GOT3 (cell line): ENCODE measurements around the gene IQGAP2.
"Not testable (repeated sequence)": the region's sequence is repeated elsewhere in the genome, so short reads cannot be mapped to it uniquely, and the experiment has no call there.

Experiments used
- DNase-seq: peaks from one replicate; lab custom pipeline; 2025; ENCODE audit warnings: mixed read lengths; lab: John Stamatoyannopoulos, UW

Gene IQGAP2

GRCh38 chr5:76535577-76535976 lies 132.5 kb downstream of the IQGAP2 start:
- DNase-seq, result no peak

GRCh38 chr5:76537073-76537543 lies 134.0 kb downstream of the IQGAP2 start:
- no peak for DNase-seq

GRCh38 chr5:76542241-76542640 lies 139.2 kb downstream of the IQGAP2 start:
- no peak for DNase-seq

GRCh38 chr5:76542887-76543690 lies 140.0 kb downstream of the IQGAP2 start:
- no peak for DNase-seq

- no peak for DNase-seq
These were observed 141.3 kb downstream of the IQGAP2 start for GRCh38 chr5:76544268-76544926.

- DNase-seq, result no peak
These were observed 142.1 kb downstream of the IQGAP2 start for GRCh38 chr5:76545184-76545583.

GRCh38 chr5:76546497-76547102 lies 143.5 kb downstream of the IQGAP2 start:
- no peak for DNase-seq

- DNase-seq, result no peak
These were observed 144.3 kb downstream of the IQGAP2 start for GRCh38 chr5:76547242-76547890.

GRCh38 chr5:76547891-76548524 lies 144.9 kb downstream of the IQGAP2 start:
- no peak for DNase-seq

- DNase-seq, result no peak
These were observed 145.6 kb downstream of the IQGAP2 start for GRCh38 chr5:76548525-76549229.

- not testable (repeated sequence) for DNase-seq
These were observed 147.8 kb downstream of the IQGAP2 start for GRCh38 chr5:76550881-76551280.

GRCh38 chr5:76552546-76552945 lies 149.5 kb downstream of the IQGAP2 start:
- DNase-seq, result no peak

- DNase-seq, result no peak
These were observed 150.2 kb downstream of the IQGAP2 start for GRCh38 chr5:76553251-76553650.

GRCh38 chr5:76555114-76555513 lies 152.0 kb downstream of the IQGAP2 start:
- no peak for DNase-seq

GRCh38 chr5:76555717-76556116 lies 152.6 kb downstream of the IQGAP2 start:
- no peak for DNase-seq

- DNase-seq, result no peak
These were observed 153.6 kb downstream of the IQGAP2 start for GRCh38 chr5:76556511-76557221.

GRCh38 chr5:76560952-76561891 lies 158.1 kb downstream of the IQGAP2 start:
- no peak for DNase-seq

GRCh38 chr5:76561959-76562358 lies 158.9 kb downstream of the IQGAP2 start:
- DNase-seq, result no peak

GRCh38 chr5:76565009-76565408 lies 161.9 kb downstream of the IQGAP2 start:
- no peak for DNase-seq
